Hematopoietic multipotent progenitor cell treated with erythropoietin and hydrocortisone succinate and interleukin-3 and kit ligand, for 4 days (in vitro differentiated cells): ENCODE results near the gene ZNF100.
"Not testable (repeated sequence)": the region's sequence is repeated elsewhere in the genome, so short reads cannot be mapped to it uniquely, and the experiment has no call there.

Experiments used
- DNase-seq: peaks from one replicate; pipeline ENCODE4 v3.0.0-alpha.2; 2015

ZNF100 gene

GRCh38 chr19:21767065-21767800, at the start of gene ZNF100:
Gene ZNF100 (minus strand): TSS chr19:21767579. CDS start chr19:21767429, 150 bp downstream.
- DNase-seq, result peak; percentile 99

- no peak for DNase-seq
These were observed 45.1 kb upstream of the ZNF100 start for GRCh38 chr19:21812448-21812847.

GRCh38 chr19:21808400-21809000, 41.1 kb upstream of the ZNF100 start:
- DNase-seq, result not testable (repeated sequence)

- DNase-seq, result no peak
These were observed 22.2 kb upstream of the ZNF100 start for GRCh38 chr19:21789466-21790085.

- no peak for DNase-seq
These were observed 19.6 kb upstream of the ZNF100 start for GRCh38 chr19:21786936-21787335.

GRCh38 chr19:21775792-21776191, 8.4 kb upstream of the ZNF100 start:
- DNase-seq, result not testable (repeated sequence)

GRCh38 chr19:21766705-21767064, 694 bp downstream of the ZNF100 start:
- DNase-seq, result not testable (repeated sequence)

- no peak for DNase-seq
These were observed 2.2 kb downstream of the ZNF100 start for GRCh38 chr19:21765151-21765550.

GRCh38 chr19:21761547-21761946, 5.8 kb downstream of the ZNF100 start:
- not testable (repeated sequence) for DNase-seq

GRCh38 chr19:21758296-21758695, 9.1 kb downstream of the ZNF100 start:
- no peak for DNase-seq

GRCh38 chr19:21755555-21755954, 11.8 kb downstream of the ZNF100 start:
- not testable (repeated sequence) for DNase-seq

GRCh38 chr19:21751384-21751783, 16.0 kb downstream of the ZNF100 start:
- DNase-seq, result no peak

GRCh38 chr19:21750586-21751128, 16.7 kb downstream of the ZNF100 start:
- no peak for DNase-seq

- no peak for DNase-seq
These were observed 18.3 kb downstream of the ZNF100 start for GRCh38 chr19:21749090-21749489.

- no peak for DNase-seq
These were observed 19.3 kb downstream of the ZNF100 start for GRCh38 chr19:21748088-21748487.

GRCh38 chr19:21740559-21740958, 26.8 kb downstream of the ZNF100 start:
- no peak for DNase-seq

GRCh38 chr19:21726942-21727747, 40.2 kb downstream of the ZNF100 start:
- peak; percentile 8 for DNase-seq

GRCh38 chr19:21713761-21714160, 53.6 kb downstream of the ZNF100 start:
- DNase-seq, result no peak

- DNase-seq, result no peak
These were observed 57.9 kb downstream of the ZNF100 start for GRCh38 chr19:21709464-21709863.

GRCh38 chr19:21707878-21708277, 59.5 kb downstream of the ZNF100 start:
- DNase-seq, result not testable (repeated sequence)

- no peak for DNase-seq
These were observed 60.3 kb downstream of the ZNF100 start for GRCh38 chr19:21707065-21707464.

GRCh38 chr19:21705393-21705792, 62.0 kb downstream of the ZNF100 start:
- DNase-seq, result no peak

GRCh38 chr19:21704320-21704719, 63.1 kb downstream of the ZNF100 start:
- no peak for DNase-seq
